DOHH2 (cell line): ENCODE results near the gene TMEM229B.

Source experiments
- CTCF ChIP-seq: fragments of 200-600 bp; sonication (generic); IDR thresholded peaks from one replicate; pipeline ENCODE4 v1.5.1; 2014; ENCODE audit warnings: antibody characterized with exemption, mild to moderate bottlenecking, low read depth, low read length; ENCODE audit not compliant: poor library complexity, severe bottlenecking
- EZH2phosphoT487 ChIP-seq: fragments of 200-600 bp; sonication (generic); IDR thresholded peaks from 2 replicates; pipeline ENCODE4 v1.6.1; 2017; ENCODE audit warnings: borderline replicate concordance, mild to moderate bottlenecking, antibody characterized with exemption, low read length, moderate library complexity, mixed read lengths

GRCh38 chr14:67515386-67516079 is 27.0 kb upstream of the TMEM229B start:
- TF ChIP-seq EZH2phosphoT487 (peak; percentile 63; the same call in 1 of the 2 replicates), CTCF (no peak)
